GM19468 (cell line): ENCODE measurements around the gene IFITM1.

Experiments
- ATAC-seq: cut with Tn5 transposase; IDR thresholded peaks from one replicate; pipeline ENCODE4 v1.9.1; 2021; ENCODE audit warnings: mild to moderate bottlenecking, moderate library complexity, moderate number of reproducible peaks; ENCODE audit not compliant: unreplicated experiment; ENCODE audit errors: extremely low read depth

IFITM1 gene

DNA sequence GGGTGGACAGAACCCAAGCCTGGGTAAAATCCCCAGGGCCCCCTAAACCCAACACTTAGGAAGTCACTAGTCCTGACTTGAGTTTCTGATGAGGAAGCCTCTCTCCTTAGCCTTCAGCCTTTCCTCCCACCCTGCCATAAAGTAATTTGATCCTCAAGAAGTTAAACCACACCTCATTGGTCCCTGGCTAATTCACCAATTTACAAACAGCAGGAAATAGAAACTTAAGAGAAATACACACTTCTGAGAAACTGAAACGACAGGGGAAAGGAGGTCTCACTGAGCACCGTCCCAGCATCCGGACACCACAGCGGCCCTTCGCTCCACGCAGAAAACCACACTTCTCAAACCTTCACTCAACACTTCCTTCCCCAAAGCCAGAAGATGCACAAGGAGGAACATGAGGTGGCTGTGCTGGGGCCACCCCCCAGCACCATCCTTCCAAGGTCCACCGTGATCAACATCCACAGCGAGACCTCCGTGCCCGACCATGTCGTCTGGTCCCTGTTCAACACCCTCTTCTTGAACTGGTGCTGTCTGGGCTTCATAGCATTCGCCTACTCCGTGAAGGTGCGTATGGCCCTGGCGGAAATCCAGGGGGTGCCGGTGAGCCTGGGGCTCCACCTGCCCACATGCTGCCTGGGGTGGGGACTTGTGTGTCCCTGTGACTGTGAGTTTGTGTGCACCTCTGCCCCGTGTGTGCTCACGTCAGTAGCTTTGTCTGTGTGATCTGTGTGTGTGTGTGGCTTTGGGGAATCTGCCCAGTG is at the start of gene IFITM1:
TSS of gene IFITM1 (plus strand) at position 254 of the 767 bp plus-strand sequence. CDS start at position 385, 131 bp downstream.
- ATAC-seq = no peak

GRCh38 chr11:266676-267439 is 47.0 kb upstream of the IFITM1 start:
- ATAC-seq = no peak

DNA sequence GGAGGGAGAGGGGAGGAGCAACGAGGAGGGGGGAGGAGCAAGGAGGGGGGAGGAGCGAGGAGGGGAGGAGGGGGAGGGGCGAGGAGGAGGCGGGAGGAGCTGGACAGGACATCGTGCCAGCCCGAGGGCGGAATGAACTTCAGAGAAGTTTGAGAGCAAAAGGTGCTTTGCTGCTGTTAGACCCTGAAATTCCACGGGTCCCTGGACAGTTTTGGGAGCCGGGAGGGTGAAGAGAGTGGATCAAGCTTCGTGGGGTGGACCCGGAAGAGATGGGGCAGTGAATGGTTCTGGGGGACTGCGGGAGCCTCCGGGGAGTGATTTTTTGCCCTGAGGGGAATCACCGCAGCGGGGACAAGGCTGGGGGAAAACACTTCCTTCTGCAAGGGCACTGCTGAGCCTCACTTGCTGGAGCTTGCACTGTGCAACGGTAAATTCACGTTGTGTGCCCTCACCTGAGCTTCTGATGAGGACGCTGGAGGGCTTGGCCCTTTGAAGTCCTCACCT is 46.3 kb upstream of the IFITM1 start:
- no peak for ATAC-seq

DNA sequence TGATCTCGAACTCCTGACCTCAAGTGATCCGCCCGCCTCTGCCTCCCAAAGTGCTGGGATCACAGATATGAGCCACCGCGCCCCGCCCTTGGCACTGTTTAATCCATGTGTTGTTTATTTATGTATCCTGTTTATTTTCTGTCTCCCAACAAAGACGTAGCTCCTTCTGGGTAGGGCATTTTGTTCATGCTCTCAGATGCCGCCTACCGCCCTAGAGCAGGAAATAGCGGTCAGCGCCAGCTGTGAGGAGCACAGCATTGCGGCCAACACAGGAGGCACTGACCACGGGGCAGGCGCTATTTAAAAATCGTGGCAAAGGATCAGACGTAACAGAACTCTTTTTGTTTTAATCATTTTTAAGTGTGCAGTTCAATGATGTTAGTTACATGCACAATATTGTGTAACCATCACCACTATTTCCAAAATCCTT is 45.1 kb upstream of the IFITM1 start:
- peak; percentile 50 for ATAC-seq

GRCh38 chr11:269146-269890 is 44.5 kb upstream of the IFITM1 start:
- peak; percentile 41 for ATAC-seq

DNA sequence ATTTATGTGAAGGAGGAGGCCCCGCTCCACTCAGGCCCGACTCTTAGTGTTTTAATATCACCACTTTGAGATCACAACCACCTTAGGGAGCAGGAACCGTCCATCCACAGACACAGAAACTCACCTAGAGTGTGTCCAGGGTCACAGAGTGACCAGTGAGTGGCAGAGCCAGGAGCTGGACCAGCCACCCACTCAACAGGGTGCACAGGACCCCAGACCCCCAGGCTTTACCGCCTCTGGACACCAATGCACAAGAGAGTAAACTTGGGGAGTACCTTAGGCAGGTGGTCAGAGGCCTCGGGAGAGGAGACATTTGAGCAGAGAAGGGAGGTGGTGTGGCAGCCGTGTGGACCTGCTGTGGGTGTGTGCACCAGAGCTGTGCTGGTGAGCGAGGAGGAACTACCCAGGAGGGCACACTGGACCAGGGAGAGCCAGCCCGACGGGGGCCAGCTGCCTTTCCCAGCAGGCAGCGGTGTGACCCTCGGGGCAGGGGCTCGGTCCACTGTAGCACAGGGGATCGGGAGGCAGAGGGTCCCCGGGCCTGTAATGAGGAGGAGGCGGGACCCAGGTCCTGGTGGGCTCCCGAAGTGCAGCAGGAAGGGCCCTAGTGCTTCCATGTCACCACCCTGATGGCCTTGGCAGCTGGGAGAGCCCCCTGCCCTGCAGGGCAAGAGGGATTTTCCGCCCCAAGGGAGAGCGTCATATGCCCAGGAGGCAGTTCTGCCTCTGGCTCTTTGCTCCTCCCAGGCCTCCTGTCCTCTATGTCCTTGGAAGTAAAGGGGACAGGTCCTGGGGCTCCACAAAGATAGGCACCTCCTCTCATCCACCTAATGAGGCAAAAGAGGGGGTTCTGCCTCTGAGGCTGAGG is 43.2 kb upstream of the IFITM1 start:
- ATAC-seq = no peak

DNA sequence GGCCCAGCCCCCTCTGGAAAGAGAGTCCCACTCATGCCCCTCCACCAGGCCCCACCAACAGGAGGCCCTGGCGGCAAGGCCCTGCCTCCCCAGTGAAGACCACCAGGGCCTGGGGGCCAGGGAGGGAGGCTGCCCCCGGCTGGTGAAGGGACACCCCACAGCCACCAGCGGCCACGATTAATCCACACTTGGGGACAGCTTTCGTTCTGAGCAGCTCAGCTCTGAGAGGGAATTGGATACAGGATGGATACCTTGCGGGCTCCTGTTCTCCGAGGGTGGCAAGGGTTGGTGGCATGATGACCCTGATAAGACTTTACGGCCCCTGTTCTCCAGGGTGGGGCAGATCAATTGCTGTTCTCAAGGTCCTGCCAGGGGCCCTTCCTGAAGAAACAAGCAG is 42.5 kb upstream of the IFITM1 start:
- ATAC-seq = no peak

DNA sequence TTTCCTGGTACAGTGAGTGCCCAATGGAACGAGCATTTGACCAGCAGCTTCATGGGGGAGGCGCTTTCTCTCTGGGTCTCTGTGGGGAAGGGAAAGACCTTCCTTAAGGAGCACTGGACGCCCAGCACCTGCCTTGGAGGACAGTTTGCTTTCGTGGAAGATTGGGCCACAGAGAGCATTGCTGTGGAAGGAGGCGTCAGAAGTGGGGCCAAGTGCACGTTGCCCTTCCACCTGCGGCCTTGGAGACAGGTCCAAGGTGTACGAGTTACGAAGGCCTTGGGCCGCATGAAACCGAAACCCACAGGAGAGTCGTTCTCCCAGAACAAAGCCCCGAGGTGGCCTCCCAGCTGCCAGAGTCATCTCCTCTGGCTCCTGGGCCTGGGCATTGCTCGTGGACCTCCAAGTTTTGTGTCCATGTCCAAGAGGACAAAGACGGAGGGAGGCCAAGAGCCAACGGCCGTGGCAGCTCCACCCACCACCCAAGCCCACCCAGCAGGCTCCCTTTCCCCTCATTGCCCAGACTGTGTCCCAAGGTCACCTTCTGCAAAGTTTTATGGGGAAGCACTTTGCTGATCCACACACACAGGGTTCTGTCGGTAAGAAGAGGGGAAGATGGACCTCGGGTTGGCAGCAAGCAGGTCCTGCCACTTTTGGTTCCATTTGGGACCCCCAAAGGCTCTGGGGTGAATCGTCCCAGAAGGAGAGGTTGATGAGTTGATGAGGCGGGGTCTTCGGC is 41.5 kb upstream of the IFITM1 start:
- ATAC-seq = no peak

DNA sequence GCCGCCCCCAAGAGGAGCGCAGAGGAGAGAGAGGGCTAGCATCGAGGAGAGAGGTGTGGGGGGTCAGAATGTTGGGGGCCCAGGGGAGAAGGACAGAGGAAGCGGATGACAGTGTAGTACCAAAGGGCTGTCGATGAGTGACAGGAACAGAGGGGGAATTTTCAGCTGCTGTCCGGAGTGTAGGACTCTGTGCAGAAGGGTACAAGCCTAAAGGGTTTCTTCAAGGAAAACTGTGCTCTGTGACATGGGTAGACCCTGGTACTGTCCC is 41.0 kb upstream of the IFITM1 start:
- ATAC-seq = no peak

DNA sequence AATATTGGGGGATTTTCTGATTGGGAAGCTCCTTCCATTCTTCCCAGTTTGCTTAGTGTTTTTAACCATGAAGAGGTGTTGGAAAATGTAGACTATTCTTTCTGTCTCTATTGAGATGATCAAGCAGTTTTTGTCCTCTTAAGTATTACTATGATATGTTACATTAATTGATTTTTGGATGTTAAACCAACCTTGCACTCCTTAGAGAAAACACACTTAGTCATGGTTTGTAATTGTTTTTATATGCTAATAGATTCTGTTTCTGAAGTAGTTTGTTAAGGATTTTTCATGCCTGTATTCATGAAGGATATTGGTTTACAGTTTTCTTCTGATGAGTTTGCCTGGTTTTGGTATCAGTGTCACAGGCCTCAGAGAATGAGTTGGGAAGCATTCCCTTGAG is 37.6 kb upstream of the IFITM1 start:
- no peak for ATAC-seq

DNA sequence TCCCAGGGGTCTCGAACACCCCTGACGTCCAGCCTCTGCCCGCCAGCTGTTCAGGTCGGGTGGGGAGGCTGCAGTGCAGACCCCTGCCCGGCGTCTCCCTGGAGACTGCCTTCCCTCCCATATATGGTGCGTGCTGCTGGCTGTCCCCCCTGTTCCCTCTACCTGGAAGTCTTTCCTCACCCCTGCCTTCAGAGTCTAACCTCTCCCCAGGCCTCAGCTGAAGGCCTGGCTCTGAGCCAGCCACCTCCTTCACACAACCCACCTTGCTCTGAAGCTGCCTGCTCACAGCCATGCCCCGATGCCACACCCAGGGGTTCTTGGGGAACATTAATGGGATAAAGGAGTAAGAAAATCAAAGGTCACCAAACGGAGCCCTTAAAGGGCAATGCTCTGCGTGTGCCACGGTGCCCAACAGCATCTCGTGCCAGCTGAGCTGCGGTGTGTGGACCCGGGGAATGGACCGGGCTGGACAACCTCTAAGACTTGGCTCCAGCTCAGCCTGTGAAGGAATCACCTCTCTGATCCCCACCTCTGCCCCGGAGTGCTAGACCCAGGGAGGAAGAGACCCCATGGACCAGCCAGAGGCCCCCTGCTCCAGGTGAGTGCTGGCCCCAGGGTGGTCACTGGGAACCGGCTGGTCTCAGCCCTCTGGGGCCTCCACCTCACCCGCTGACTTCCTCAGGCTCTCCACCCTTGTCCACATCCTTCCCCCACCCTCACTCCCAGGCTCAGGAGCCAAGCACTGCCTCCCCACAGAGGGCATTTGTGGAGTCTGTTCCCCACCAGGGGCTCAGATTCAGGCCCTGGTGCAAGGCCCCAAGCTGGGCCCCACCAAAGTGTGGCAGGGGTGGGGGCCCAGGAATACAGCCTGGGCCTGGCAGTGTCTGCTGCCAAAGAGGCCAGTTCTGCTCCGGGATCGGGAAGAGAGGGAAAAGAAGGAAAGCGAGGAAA is 35.6 kb upstream of the IFITM1 start, which contains the start of gene NLRP6:
TSS of gene NLRP6 (plus strand) at position 407 of the 951 bp plus-strand sequence. CDS start at position 570, 163 bp downstream.
- ATAC-seq = no peak

DNA sequence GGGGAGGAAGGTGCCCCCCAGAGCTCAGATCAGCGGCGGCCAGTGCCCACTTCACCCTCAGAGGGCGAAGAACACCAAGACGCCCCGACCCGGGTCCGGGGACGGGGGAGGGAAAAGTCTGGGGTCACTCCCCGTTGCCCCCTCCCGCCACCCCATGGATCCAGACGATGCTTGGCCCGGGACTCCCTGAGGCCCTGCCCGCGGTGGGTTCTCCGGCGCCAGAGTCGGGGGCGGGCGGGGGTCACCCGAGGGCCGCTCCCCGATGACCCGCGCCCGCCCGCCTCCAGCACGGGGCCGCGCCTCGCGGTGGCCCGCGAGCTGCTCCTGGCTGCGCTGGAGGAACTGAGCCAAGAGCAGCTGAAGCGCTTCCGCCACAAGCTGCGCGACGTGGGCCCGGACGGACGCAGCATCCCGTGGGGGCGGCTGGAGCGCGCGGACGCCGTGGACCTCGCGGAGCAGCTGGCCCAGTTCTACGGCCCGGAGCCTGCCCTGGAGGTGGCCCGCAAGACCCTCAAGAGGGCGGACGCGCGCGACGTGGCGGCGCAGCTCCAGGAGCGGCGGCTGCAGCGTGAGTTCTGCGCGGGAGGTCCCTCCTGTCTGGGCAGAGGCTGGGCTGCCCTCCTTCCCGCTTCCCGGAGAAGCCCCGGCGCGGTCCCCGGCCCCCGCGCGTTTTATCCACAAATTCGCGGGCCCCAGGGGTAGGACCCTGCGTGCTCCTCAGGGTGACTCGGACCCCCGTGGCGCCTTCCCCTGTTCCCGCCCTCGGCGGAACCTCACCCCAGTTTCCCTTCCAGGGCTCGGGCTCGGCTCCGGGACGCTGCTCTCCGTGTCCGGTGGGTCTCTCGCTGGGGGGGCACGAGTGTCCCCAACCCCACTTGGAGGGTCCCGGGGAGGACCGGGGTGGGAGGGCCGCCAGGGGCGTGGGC is 34.5 kb upstream of the IFITM1 start:
- ATAC-seq = no peak

DNA sequence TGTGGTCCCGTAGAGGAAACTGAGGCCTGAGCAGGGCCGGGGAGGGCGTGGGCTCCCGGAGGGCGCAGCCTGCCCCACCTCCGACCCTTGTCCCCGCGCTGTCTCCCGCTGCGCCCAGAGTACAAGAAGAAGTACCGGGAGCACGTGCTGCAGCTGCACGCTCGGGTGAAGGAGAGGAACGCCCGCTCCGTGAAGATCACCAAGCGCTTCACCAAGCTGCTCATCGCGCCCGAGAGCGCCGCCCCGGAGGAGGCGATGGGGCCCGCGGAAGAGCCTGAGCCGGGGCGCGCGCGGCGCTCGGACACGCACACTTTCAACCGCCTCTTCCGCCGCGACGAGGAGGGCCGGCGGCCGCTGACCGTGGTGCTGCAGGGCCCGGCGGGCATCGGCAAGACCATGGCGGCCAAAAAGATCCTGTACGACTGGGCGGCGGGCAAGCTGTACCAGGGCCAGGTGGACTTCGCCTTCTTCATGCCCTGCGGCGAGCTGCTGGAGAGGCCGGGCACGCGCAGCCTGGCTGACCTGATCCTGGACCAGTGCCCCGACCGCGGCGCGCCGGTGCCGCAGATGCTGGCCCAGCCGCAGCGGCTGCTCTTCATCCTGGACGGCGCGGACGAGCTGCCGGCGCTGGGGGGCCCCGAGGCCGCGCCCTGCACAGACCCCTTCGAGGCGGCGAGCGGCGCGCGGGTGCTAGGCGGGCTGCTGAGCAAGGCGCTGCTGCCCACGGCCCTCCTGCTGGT is 33.7 kb upstream of the IFITM1 start:
- no peak for ATAC-seq

GRCh38 chr11:280706-281485 is 32.9 kb upstream of the IFITM1 start:
- no peak for ATAC-seq

- no peak for ATAC-seq
Observed at GRCh38 chr11:281486-282161, 32.2 kb upstream of the IFITM1 start.
